ENCODE measurements around the gene CCDC154.
"Not testable (repeated sequence)": the region's sequence is repeated elsewhere in the genome, so short reads cannot be mapped to it uniquely, and the experiment has no call there.

CCDC154 gene

DNA sequence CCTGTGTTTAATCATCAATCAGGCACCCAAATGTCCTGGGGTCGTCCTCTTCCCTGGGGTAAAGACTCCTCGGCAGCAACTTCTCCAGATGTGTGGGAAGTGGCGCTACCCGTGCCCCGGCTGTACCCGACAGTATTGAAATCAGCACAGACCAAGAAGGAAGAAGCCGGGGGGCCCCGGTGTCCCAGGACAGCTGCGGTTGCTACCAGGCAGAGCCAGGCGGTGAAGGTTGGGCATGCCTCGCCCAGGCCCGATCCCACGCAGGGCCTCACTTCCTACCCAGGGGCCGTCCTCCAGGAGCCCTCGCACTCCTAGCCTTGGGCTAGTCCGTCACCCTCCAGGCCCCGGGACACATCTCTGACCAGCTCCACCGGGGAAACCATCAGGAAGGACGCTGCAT lies 9.0 kb upstream of the CCDC154 start:
- no peak for FAIRE-seq

DNA sequence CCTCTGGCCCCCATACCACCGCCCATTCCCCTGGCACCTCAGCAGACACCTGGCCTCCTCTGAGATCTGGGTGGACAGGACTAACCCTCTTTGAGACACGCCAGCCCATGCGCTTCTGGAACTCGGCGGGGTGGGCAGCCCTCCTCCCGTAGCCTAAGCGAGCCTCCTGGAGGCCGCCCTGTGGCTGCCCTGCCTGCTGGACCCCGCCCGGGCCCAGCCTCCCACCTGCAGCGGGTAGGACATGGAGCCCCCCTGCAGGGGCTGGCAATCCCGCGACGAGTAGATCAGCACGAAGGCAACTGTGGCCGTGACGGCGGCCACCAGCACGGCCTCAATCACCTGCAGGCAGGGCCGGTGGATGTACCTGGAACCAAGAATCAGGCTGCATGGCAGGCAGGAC lies 8.2 kb upstream of the CCDC154 start:
- no peak for FAIRE-seq

- no peak for FAIRE-seq
Observed at GRCh38 chr16:1451702-1452392, 7.5 kb upstream of the CCDC154 start.

DNA sequence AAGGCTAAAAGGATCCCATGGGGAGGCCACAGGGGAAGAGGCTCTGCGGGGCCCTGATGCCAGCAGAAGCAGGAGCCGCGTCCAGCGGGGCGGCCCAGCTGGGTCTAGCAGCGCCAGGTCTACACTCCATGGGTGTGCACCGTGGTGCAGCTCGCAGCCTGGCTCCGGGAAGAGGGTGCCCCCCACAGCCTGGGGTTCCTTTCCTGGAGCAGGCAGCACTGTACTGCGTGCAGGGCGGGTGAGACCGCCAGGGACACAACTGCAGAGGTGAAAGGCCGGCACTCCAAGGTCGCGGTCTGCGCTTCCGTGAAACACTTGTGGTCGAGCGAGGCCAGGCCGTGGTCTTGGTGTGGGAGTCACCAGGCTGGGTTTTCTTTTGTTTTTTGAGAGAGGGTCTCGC lies 6.5 kb upstream of the CCDC154 start:
- no peak for FAIRE-seq

DNA sequence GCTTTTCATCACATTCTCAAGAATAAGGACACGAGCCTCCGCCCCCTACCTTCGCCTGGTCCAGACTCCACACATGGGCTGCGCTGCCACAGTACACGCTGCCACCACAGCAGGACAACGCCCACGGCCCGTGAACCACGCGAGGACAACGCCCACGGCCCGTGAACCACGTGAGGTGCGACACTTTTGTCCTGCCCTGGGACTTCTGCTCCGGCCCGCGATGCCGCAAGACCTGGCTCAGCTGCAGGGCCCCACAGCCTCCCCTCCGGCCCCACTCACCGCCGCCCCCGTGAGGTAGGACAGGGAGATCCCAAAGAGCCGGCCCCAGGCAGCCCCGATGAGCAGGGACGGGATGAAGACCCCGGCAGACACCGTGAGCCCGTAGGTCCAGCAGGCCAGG lies 5.9 kb upstream of the CCDC154 start:
- no peak for FAIRE-seq

DNA sequence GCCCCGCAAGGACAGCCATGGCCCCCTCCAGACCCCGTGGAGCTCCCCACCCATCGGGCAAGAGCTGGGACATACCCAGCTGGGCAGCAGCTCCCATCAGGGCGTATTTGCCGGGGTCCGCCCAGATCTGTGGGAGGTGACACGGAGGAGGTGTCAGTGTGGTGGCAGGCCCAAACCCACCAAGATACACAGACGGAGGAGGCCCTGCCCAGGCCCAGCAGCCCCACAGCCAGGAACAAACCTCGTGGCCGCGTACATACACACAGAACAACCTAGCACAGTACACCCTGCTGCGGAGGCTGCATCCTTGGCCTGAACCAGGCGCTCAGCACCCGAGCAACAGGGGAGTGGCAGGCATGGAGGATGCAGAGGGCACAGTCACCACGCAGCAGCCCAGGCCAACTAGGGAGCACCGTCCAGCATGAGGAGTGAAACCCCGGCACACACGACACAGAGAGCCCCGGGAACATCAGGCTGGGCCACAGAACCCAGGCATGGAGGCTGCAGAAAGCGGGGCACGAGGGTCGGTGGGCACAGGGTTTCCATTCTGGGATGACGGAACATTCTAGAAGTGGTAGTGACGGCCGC lies 4.9 kb upstream of the CCDC154 start:
- no peak for FAIRE-seq

DNA sequence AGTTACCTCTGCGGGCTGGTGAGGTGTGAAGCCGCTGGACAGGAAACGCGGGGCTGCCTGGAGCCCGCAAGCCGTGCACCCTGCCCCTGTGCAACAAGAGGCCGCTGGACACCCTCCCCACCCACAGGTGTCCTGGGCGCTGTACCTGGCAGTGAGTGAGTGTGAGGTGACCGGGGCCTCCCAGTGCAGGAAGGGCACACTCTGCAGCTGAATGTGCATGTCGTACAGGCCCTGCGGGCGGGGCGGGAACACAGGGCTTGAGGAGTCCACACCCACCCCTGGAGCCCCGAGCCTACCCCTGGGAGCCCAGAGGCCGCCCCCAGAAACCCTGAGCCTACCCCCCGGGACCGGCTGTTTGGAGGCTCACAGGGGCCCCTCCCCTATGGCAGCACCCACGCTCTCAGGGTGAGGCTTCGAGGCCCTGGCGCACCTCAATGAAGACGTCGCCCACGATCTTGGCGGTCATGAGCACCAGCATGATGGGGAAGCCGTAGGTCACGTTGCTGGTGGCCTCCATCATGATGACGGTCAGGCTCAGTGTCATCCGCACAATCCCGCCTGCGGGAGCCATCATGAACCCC lies 4.3 kb upstream of the CCDC154 start:
- FAIRE-seq = no peak

DNA sequence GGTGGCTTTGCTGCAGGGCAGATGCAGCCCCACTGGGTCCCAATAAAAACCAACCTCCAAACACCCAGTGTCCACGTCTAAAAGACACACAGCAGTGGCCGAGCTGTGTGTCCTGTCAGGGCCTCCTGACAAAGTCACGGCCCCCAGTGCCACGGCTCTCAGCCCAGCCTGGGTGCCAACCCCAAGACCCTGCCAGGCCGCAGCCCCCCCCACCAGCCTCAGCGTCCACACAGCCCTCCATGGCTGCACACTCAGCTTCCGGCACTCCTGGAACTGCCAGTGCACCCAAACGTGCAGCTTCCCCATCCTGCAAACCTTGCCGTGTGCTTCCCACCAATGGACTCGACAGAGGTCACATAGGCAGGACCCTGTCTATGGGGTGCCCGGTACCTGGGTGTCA lies 3.6 kb upstream of the CCDC154 start:
- FAIRE-seq = no peak

GRCh38 chr16:1446296-1447080 lies 2.1 kb upstream of the CCDC154 start:
- FAIRE-seq = no peak

DNA sequence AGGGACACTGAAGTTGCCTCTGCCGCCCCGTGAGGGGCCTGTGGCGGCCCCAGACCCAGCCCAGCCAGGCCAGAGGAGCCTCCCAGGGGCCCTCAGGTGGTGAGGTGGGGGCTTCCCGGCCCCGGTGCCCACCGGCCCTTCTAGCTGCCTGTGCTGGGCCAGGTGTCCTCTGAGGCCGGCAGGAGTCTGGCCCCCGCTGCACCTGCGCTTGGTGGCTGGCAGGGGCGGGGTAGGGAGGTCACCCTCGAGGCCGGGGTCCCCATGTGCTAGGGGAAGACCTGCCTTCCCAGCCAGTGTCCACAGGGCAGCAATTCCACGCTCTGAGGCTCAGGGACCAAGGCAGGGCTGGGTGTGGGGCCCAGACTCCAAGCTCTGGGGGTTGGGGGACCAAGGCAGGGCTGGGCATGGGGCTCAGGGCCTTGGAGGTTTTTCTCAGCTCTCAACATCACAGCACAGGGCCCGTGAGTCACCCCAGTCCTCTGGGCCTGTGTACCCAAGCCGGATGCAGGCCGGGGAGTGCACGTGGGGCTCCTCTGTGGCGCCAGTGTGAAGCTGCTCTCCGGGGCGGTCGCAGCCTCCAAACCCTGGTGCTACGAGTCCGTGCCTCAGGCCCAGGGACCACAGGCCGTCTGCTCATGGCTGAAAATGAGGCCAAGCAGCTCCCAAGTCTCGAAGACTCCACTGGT lies 1.3 kb upstream of the CCDC154 start:
- FAIRE-seq = no peak

DNA sequence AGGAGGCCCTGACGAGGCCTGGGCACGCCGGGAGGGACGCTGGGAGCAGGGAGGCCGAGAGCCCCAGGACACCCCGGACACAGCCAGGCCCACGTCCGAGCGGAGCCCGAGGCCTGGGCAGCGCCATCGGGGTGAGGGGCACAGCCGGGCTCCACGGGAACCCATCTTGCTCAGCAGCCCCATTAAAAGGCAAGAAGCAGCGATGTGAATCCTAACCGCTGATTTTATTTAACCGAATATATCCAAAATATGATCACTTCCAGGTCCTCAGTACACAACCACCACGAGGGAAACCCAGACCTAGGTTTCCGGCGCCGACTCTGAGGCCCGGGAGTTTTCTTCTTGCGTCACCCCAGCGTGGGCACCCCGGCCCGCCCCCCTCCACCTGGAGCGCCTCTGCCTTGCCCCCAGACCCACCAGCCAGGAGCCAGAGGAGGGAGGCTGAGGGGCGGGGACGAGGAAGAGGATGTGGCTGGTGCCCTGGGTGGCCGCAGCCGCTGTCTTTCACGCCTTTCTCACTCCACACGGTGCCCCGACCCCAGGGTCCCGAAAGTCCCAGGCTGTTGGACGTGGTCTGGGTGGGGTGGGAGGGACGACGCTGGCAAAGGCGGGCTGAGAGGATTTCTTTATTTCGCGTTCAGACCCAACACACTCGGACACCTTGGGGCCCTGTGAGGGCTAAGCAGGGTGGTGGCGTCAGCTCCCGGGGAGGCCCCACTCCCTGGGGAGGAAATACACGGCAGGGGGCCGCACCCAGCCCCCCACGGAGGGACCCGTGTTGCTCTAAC lies 568 bp upstream of the CCDC154 start:
- no peak for FAIRE-seq

DNA sequence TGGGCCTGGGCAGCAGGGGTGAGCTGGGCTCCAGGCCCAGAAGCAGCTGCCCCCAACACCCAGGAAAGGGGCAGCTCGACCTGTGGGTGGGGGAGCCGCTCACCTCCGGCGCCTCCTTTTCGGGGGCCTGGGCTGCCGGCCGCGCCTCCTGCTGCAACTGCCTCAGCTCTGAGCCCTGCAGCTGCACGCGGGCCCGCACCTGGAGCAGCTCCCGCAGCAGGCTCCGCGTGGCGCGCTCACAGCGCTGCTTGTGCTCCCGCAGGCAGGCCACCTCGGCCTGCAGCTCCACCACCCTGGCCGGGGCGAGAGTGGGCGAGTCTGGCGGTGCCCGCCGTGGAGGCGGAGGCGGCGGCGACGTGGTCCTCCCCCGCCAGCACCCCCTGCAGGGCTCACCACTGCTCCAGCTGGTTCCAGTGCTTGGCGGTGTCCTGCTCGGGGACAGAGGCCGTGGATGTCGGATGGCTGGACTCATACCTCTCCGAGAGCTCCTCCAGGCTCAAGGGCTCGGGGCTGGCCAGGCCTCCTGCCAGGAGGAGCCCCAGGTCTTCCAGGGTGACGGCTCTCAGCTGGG lies 868 bp downstream of the CCDC154 start:
- no peak for FAIRE-seq

GRCh38 chr16:1442697-1443096 lies 1.7 kb downstream of the CCDC154 start:
- no peak for FAIRE-seq

GRCh38 chr16:1441391-1441829 lies 2.9 kb downstream of the CCDC154 start:
- no peak for FAIRE-seq

GRCh38 chr16:1439699-1440074 lies 4.7 kb downstream of the CCDC154 start:
- FAIRE-seq = not testable (repeated sequence)

DNA sequence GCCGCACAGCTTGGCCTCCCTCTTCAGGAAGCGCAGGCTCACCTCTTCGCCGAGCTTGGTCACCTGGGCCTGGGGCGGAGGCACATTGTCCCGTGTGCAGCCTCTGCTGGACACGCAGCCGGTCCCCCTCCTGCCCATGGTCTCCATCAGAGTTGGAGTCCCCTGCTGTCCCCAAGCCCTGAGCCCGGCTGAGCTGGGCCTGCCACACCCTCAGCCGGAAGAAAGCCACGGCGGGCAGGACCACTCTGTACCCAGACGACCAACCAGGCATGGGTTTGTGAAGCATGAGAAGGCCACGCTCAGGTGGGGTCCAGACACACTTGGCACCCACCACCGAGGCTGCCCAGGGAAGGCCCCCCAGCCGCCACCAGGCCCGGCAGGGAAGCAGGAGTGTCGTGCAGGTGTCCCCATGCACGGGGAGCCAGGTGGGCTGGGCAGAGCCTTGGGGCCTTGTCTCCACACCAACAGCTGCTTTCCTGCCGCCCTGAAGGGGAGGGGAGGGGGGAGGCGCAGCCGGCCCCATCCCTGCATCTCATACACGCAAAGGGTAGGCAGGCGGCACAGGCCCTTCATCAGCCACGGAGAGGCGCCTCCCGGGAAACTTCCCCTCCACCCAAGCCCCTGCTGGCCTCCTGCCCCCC lies 5.2 kb downstream of the CCDC154 start:
- FAIRE-seq = no peak

DNA sequence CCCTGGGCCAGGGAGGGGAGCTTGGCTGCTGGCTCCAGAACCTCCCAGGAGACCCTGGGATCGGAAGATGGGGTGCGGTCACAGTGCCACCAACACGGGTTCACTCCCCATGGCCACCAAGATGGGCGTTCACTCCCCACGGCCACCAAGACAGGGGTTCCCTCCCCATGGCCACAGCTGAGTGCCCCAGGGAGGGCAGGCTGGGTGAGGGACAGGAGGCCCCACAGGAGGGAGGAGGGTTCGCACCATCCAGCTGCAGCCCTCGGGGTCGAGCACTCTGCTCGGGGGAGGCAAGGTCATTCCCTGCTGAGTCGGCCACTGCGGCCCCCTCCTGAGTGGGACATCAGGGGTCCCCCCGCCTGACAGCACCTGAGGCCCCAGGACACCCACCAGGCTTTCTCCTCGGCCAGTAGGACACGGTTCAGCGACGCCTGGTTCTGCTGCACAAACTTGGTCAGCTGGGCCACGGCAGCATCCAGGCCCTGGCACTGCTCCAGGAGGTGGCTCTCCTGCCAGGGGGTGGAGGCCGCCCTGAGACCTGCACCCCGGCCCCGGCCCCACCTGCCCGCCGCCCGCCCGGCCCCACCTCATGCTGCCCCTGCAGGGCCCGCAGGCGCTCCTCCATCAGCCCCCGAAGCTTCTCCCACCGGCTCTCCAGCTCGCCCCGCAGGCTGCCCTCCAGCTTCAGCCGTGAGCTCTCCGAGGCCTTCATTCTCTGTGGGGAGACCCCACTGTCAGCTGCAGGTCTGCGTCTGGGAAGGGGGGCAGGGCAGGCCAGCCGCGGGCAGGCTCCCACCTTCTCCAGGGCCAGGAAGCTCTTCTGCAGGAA lies 5.9 kb downstream of the CCDC154 start:
- no peak for FAIRE-seq

- no peak for FAIRE-seq
Observed at GRCh38 chr16:1437606-1438005, 6.8 kb downstream of the CCDC154 start.

- FAIRE-seq = no peak
Observed at GRCh38 chr16:1436731-1437355, 7.5 kb downstream of the CCDC154 start.
